ENCODE results near the gene GDPD3.

Gene GDPD3

DNA sequence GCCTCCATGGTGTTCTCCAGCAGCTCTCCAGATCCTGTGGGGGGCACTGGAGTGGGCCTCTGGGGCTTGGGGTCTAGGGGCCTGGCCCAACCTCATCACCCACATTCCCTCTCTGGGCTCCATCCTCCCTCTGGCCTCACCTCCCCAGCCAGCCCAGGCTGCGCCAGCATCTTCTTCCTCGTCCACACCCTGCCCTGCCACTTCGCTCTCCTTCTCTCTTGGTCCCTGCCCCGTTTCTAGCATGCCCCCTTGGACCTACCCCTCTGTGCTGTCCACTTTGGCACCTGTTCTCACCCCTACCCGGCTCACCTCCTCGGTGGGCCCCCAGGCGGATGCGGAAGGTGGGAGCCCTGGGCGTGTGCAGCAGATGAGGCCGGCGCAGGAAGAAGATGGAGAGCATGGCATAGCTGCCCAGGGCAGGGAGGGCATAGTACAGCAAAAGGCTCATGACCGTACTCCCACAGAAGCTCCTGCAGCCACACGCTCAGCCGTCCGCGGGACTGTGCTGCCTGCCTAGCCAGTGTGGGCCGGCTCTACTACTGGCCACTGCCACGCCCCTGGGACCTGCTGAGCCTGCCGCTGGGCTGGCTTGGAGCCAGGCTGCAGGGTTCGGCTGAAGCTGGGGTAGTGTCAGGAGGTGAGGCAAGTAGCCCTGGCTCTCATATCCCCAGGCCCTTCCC is at the start of gene GDPD3:
Gene GDPD3 (minus strand): TSS at position 507 of the 680 bp plus-strand sequence. CDS start 59 bp downstream, at position 448.
- Histone ChIP-seq H3K27ac (no peak within 1 kb of the TSS), H3K4me1 (peaks cover 0 to 7% (median 0%) of the 10 kb centered on the region in 4 donors), H3K36me3 (peaks cover 60 to 96% (median 85%) of the 10 kb centered on the region in 3 donors), H3K27me3 (no peaks in the 10 kb centered on the region), H3K4me3 (no peak within 1 kb of the TSS), H3K9me3 (no peaks in the 10 kb centered on the region)
- intact Hi-C loops (cut with DNase I; ENCODE audit: low total_unique reads) = no loop called here
- TF ChIP-seq CTCF (IDR thresholded peaks at IDR 0.05) = no peak
- DNase-seq = no peak

- TF ChIP-seq CTCF (IDR thresholded peaks at IDR 0.05) = no peak
- no peak for DNase-seq
- no peak overlapping the region for H3K4me3 ChIP-seq
- no peaks in the 10 kb centered on the region for H3K27me3 ChIP-seq
- no peaks in the 10 kb centered on the region for H3K4me1 ChIP-seq
- intact Hi-C loops (cut with DNase I; ENCODE audit: low total_unique reads) = no loop called here
- no peaks in the 10 kb centered on the region for H3K9me3 ChIP-seq
- H3K27ac ChIP-seq = no peak overlapping the region
- H3K36me3 ChIP-seq = no peaks in the 10 kb centered on the region
Observed at GRCh38 chr16:30157214-30157613, 43.9 kb upstream of the GDPD3 start.

GRCh38 chr16:30155188-30155587 is 41.9 kb upstream of the GDPD3 start:
- Histone ChIP-seq H3K27me3 (no peaks in the 10 kb centered on the region), H3K4me3 (no peak overlapping the region), H3K9me3 (no peaks in the 10 kb centered on the region), H3K36me3 (no peaks in the 10 kb centered on the region), H3K27ac (no peak overlapping the region), H3K4me1 (no peaks in the 10 kb centered on the region)
- DNase-seq = no peak
- TF ChIP-seq CTCF (IDR thresholded peaks at IDR 0.05) = no peak
- intact Hi-C loops (cut with DNase I; ENCODE audit: low total_unique reads) = no loop called here

- Histone ChIP-seq H3K9me3 (peaks cover 0 to 7% (median 0%) of the 10 kb centered on the region in 3 donors), H3K4me3 (no peak overlapping the region), H3K27ac (no peak overlapping the region), H3K36me3 (no peaks in the 10 kb centered on the region), H3K27me3 (no peaks in the 10 kb centered on the region), H3K4me1 (no peaks in the 10 kb centered on the region)
- DNase-seq = no peak
- intact Hi-C loops (cut with DNase I; ENCODE audit: low total_unique reads) = no loop called here
- TF ChIP-seq CTCF (IDR thresholded peaks at IDR 0.05) = no peak
Observed at GRCh38 chr16:30152517-30152916, 39.2 kb upstream of the GDPD3 start.

DNA sequence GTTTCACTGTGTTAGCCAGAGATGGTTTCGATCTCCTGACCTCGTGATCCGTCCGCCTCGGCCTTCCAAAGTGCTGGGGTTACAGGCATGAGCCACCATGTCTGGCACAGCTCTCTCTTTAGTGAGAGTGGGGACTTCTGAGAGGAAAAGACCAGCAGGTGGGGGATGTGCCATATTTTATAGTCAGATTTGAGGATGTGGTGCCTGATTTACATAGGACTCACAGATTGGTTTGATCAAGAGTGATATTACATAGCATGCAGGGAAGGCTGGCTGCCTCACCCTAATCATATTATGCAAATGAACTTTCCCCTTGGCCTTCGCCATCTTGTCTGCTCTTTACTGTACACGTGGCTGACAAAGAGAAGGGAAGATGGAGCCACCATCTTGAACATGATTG is 37.8 kb upstream of the GDPD3 start:
- peaks cover 0 to 7% (median 0%) of the 10 kb centered on the region in 3 donors for H3K9me3 ChIP-seq
- H3K27ac ChIP-seq = no peak overlapping the region
- DNase-seq = no peak
- no peaks in the 10 kb centered on the region for H3K4me1 ChIP-seq
- no peaks in the 10 kb centered on the region for H3K36me3 ChIP-seq
- H3K27me3 ChIP-seq = no peaks in the 10 kb centered on the region
- intact Hi-C loops (cut with DNase I; ENCODE audit: low total_unique reads) = no loop called here
- no peak for TF ChIP-seq CTCF (IDR thresholded peaks at IDR 0.05)
- no peak overlapping the region for H3K4me3 ChIP-seq
